ENCODE data around the gene GNA15. TPM values are rescaled to one million over a fixed set of nuclear protein-coding genes. Genes with fewer than 3 reads are reported as not detected.

The GNA15 gene
- total RNA-seq, 1 donor from 2014 or later = 0.80 TPM

DNA sequence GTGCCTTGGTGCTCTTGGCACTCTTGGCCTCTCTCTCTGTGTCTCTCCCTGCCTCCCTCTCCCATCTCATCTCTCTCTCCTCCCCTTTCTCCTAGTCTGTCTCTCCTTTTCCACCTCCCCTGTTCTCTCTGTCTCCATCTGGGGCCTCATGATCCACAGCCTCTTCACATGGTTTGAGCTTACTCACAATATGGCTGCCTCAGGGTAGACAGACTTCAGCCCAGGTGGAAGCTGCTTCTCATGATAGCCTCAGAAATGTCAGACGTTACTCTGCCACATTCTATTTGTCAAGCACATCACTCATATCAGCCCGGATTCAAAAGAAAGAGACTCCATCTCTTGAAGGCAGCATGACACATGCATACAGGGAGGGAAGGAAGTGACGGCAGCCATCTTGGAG lies 24.4 kb downstream of the GNA15 start:
- H3K27ac Mint-ChIP-seq = no peak overlapping the region
- no peaks in the 10 kb centered on the region for H3K9me3 Mint-ChIP-seq
- no peak for TF ChIP-seq CTCF (IDR thresholded peaks at IDR 0.05)
- intact Hi-C loops (cut with micrococcal nuclease) = no loop called here
- DNase-seq = no peak
- no peak overlapping the region for H3K4me3 Mint-ChIP-seq
- no peak for ATAC-seq (ENCODE audit: low read depth)
- H3K36me3 Mint-ChIP-seq (ENCODE audit: low read depth) = no peaks in the 10 kb centered on the region
- ChIA-PET CTCF (interaction anchor here (1.2 to 2.7 kb wide), 2 partner anchors 31 to 34 kb away, joined by 4 to 14 read pairs; no protein-coding TSS in a partner anchor), POLR2A (interaction anchor here (0.7 kb wide), 1 partner anchor 210 kb away, joined by 7 read pairs; no protein-coding TSS in a partner anchor)
- no peaks in the 10 kb centered on the region for H3K27me3 Mint-ChIP-seq
- H3K4me1 Mint-ChIP-seq = peaks cover 12% of the 10 kb centered on the region

- Mint-ChIP-seq H3K27ac (no peak overlapping the region), H3K4me3 (no peak overlapping the region), H3K9me3 (no peaks in the 10 kb centered on the region), H3K36me3 (ENCODE audit: low read depth) (no peaks in the 10 kb centered on the region), H3K27me3 (no peaks in the 10 kb centered on the region), H3K4me1 (peaks cover 20% of the 10 kb centered on the region)
- ChIA-PET POLR2A (interaction anchor here (0.8 to 2.1 kb wide), 3 partner anchors 14 to 36 kb away, joined by 3 to 5 read pairs (median 4); no protein-coding TSS in a partner anchor), CTCF (interaction anchor here (1.1 to 3.6 kb wide), 8 partner anchors 19 to 199 kb away, joined by 3 to 32 read pairs (median 6); no protein-coding TSS in a partner anchor)
- DNase-seq (no peak), ATAC-seq (ENCODE audit: low read depth) (no peak)
- intact Hi-C loops (cut with micrococcal nuclease) = no loop called here
- TF ChIP-seq CTCF (IDR thresholded peaks at IDR 0.05) = no peak
Measured at GRCh38 chr19:3161453-3161852, 25.6 kb downstream of the GNA15 start.

GRCh38 chr19:3162418-3163229 lies 26.8 kb downstream of the GNA15 start:
- POLR2A ChIA-PET = interaction anchor here (1.0 to 2.1 kb wide), 2 partner anchors 34 to 37 kb away, joined by 4 to 5 read pairs; no protein-coding TSS in a partner anchor
- no peak overlapping the region for H3K27ac Mint-ChIP-seq

GRCh38 chr19:3163230-3163886 lies 27.5 kb downstream of the GNA15 start:
- H3K27ac Mint-ChIP-seq = no peak overlapping the region
- TF ChIP-seq CTCF (IDR thresholded peaks at IDR 0.05) = peak; percentile 85
- H3K4me3 Mint-ChIP-seq = peak overlapping the region; percentile 12
- ATAC-seq (ENCODE audit: low read depth) (peak; percentile 96), DNase-seq (peak; percentile 56)
- H3K36me3 Mint-ChIP-seq (ENCODE audit: low read depth) = no peaks in the 10 kb centered on the region
- CTCF ChIA-PET = interaction anchor here (0.5 to 3.6 kb wide), 11 partner anchors 17 to 213 kb away, joined by 3 to 32 read pairs (median 4); no protein-coding TSS in a partner anchor
- POLR2A ChIA-PET = interaction anchor here (1.1 kb wide), 1 partner anchor 16 kb away, joined by 3 read pairs; no protein-coding TSS in a partner anchor
- H3K27me3 Mint-ChIP-seq = no peaks in the 10 kb centered on the region
- H3K4me1 Mint-ChIP-seq = peaks cover 24% of the 10 kb centered on the region
- intact Hi-C loops (cut with micrococcal nuclease) = loop anchor here (1.0 kb wide), 6 partner anchors 17 to 276 kb away; no protein-coding TSS in a partner anchor
- no peaks in the 10 kb centered on the region for H3K9me3 Mint-ChIP-seq

More at GRCh38 chr19:3162418-3163229, 26.8 kb downstream of the GNA15 start:
- no peak for DNase-seq
- H3K4me3 Mint-ChIP-seq = no peak overlapping the region
- H3K4me1 Mint-ChIP-seq = peaks cover 20% of the 10 kb centered on the region
- H3K9me3 Mint-ChIP-seq = no peaks in the 10 kb centered on the region
- no peaks in the 10 kb centered on the region for H3K27me3 Mint-ChIP-seq
- CTCF ChIA-PET = interaction anchor here (0.9 to 3.6 kb wide), 11 partner anchors 18 to 200 kb away, joined by 3 to 32 read pairs (median 4); no protein-coding TSS in a partner anchor
- no peaks in the 10 kb centered on the region for H3K36me3 Mint-ChIP-seq (ENCODE audit: low read depth)
- no peak for ATAC-seq (ENCODE audit: low read depth)
- no peak for TF ChIP-seq CTCF (IDR thresholded peaks at IDR 0.05)
- intact Hi-C loops (cut with micrococcal nuclease) = loop anchor here (1.0 kb wide), 6 partner anchors 16 to 275 kb away; no protein-coding TSS in a partner anchor
